Measurements from ENCODE around the gene LRRC53. TPM values are rescaled to one million over a fixed set of nuclear protein-coding genes. Genes with fewer than 3 reads are reported as not detected.

Gene LRRC53
- polyA plus RNA-seq, 1 of the 3 experiments (the other 2 are of a cell fraction) = not detected

- TF ChIP-seq ZBTB33 (IDR thresholded peaks at IDR 0.05; ENCODE audit: borderline replicate concordance, low read depth) (no peak), GATA2 (CRISPR knock-in tag; IDR thresholded peaks at IDR 0.05) (peak; percentile 48), USF1 (IDR thresholded peaks at IDR 0.05; ENCODE audit: borderline replicate concordance, low read depth) (no peak), FOSL2 (IDR thresholded peaks at IDR 0.05; ENCODE audit: borderline replicate concordance, low read depth) (no peak), ELF1 (IDR thresholded peaks at IDR 0.05) (no peak), FOXJ3 (CRISPR knock-in tag; IDR thresholded peaks at IDR 0.05) (no peak), NRF1 (IDR thresholded peaks at IDR 0.05; ENCODE audit: low read depth, low read length) (no peak), RXRA (IDR thresholded peaks at IDR 0.05; ENCODE audit: borderline replicate concordance, low read depth) (no peak), FOXM1 (IDR thresholded peaks at IDR 0.05; ENCODE audit: low read depth) (no peak), RFX5 (IDR thresholded peaks at IDR 0.05; ENCODE audit: low read length) (no peak), TAF1 (IDR thresholded peaks at IDR 0.05; ENCODE audit: borderline replicate concordance, low read depth, low read length) (no peak), TCF12 (IDR thresholded peaks at IDR 0.05) (no peak), CTCF (IDR thresholded peaks at IDR 0.05) (no peak), GABPA (IDR thresholded peaks at IDR 0.05; ENCODE audit: low read depth) (no peak), PBX3 (IDR thresholded peaks at IDR 0.05) (no peak), JUND (IDR thresholded peaks at IDR 0.05) (no peak)
Observed at GRCh38 chr1:74429580-74429979, 82.8 kb downstream of the LRRC53 start (continued).

GRCh38 chr1:74427681-74428080 is 84.7 kb downstream of the LRRC53 start:
- H3K9me3 ChIP-seq = no peaks in the 10 kb centered on the region
- TF ChIP-seq SMC3 (IDR thresholded peaks at IDR 0.05; ENCODE audit: low read depth, low read length) = no peak
- no peak for TF ChIP-seq MXI1 (IDR thresholded peaks at IDR 0.05; ENCODE audit: low read depth, low read length)
- no peak for TF ChIP-seq MAX (IDR thresholded peaks at IDR 0.05; ENCODE audit: low read depth)
- no peak for TF ChIP-seq CTCF (IDR thresholded peaks at IDR 0.05)
- TF ChIP-seq TCF12 (IDR thresholded peaks at IDR 0.05) = no peak
- TF ChIP-seq RAD21 (IDR thresholded peaks at IDR 0.05; ENCODE audit: low read length) = no peak
- TF ChIP-seq CHD2 (IDR thresholded peaks at IDR 0.05; ENCODE audit: low read length, partially characterized antibody) = no peak
- TF ChIP-seq USF1 (IDR thresholded peaks at IDR 0.05; ENCODE audit: borderline replicate concordance, low read depth) = no peak
- no peak for TF ChIP-seq FOXJ3 (CRISPR knock-in tag; IDR thresholded peaks at IDR 0.05)

More at GRCh38 chr1:74427681-74428080, 84.7 kb downstream of the LRRC53 start:
- H3K36me3 ChIP-seq (replicated peaks in 1 of 2; ENCODE audit: control insufficient read depth in 1 of 2, insufficient read depth in 2 of 2, low read length in 1 of 2) = no peaks in the 10 kb centered on the region
- H3K4me1 ChIP-seq (ENCODE audit: control insufficient read depth in 1 of 2, insufficient read depth in 2 of 2, low read depth in 1 of 2, low read length in 1 of 2) = peaks cover 0 to 6% of the 10 kb centered on the region in 2 experiments; a peak in 2 of 4 replicates
- ChIA-PET CTCF (interaction anchor here (1.3 kb wide), 1 partner anchor 164 kb away, joined by 3 read pairs; no protein-coding TSS in a partner anchor), POLR2A (no interaction called here)
- H3K4me3 ChIP-seq (ENCODE audit: low read depth in 2 of 2, low read length in 1 of 2) = no peak overlapping the region
- H3K27ac ChIP-seq (ENCODE audit: low read depth in 2 of 2, low read length in 1 of 2) = no peak overlapping the region
- no peaks in the 10 kb centered on the region for H3K27me3 ChIP-seq (ENCODE audit: insufficient read depth)
- DNase-seq = no peak
- no peak overlapping the region for H3K4me2 ChIP-seq
- no peaks in the 10 kb centered on the region for H3F3A ChIP-seq (replicated peaks; ENCODE audit: insufficient read depth)
- WGBS (ENCODE audit: low lambda C conversion rate) = 47% methylated on average over 1 of the region's 1 CpG
- no peaks in the 10 kb centered on the region for H4K20me1 ChIP-seq (ENCODE audit: insufficient read depth)
- H3K79me2 ChIP-seq (ENCODE audit: insufficient read depth) = no peaks in the 10 kb centered on the region
- H3K9me2 ChIP-seq = no peaks in the 10 kb centered on the region
- H2AFZ ChIP-seq (ENCODE audit: low read depth) = no peak overlapping the region
- no peak overlapping the region for H3K9ac ChIP-seq
